ENCODE measurements around the gene SBK2.
"Not testable (repeated sequence)": the region's sequence is repeated elsewhere in the genome, so short reads cannot be mapped to it uniquely, and the experiment has no call there.

GRCh38 chr19:55569477-55569876 lies 32.5 kb upstream of the SBK2 start:
- not testable (repeated sequence) for TF ChIP-seq CTCF (IDR thresholded peaks at IDR 0.05; ENCODE audit: insufficient read depth, low read depth, low read length); EZH2 (IDR thresholded peaks at IDR 0.05; ENCODE audit: insufficient read depth, low read length)
